Hematopoietic multipotent progenitor cell (in vitro differentiated cells): ENCODE results near the gene ADGRV1. TPM values are rescaled to one million over a fixed set of nuclear protein-coding genes. Genes with fewer than 3 reads are reported as not detected.
A peak's percentile ranks its signal among the peaks of the same experiment; 100 is the strongest.

Source experiments
- DNase-seq, 3 donors: peaks; one replicate each; pipeline ENCODE4 v3.0.0-alpha.2; 2011 to 2015; ENCODE audit warnings: low read depth in 2 of 3, low spot score in 2 of 3
- total RNA-seq: library from RNA; depleted of rRNA; stranded (reverse); fragments of >200 nt; gene quantifications from one replicate; pipeline ENCODE4 v1.2.3, GENCODE V29; 2012

Gene ADGRV1
- total RNA-seq, 1 donor: 0.27 TPM

DNA sequence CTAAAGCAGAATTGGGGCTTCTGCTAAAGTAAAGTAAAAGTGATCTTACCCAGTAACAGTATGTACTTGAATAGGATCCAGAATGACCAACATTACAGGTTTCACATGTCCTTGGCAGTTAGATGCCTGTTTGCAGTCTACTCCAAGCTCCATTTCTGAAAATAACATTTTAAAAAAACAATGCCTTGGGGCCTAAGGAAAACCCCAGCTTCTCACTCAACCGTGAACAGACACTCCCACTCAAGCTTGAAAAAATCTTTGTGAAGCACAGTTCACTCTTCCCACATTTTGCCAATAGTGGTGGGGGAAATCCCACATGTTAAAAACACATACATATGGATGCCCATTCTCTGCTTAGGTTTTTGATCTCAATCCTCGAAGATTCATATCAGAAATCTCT lies 520.4 kb downstream of the ADGRV1 start:
- no peak for DNase-seq

DNA sequence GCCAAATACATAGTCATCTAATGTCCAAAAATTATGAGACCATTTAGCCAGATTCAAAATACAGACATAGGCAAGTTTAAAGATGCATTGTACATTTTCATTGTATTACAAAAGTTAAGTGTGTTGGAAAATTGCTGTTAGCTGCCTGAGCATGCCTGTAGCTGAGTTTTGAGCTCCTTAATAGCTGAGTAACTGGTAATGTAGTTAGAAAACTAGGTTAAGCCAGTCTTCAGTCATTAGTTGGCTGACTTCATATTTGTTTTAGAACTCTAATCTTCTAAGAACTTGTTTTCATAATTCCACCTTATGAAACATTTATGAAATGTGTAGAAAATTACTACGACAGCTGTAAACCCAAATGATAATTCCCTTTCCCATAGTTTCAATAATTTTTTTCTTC lies 531.2 kb downstream of the ADGRV1 start:
- DNase-seq: no peak

DNA sequence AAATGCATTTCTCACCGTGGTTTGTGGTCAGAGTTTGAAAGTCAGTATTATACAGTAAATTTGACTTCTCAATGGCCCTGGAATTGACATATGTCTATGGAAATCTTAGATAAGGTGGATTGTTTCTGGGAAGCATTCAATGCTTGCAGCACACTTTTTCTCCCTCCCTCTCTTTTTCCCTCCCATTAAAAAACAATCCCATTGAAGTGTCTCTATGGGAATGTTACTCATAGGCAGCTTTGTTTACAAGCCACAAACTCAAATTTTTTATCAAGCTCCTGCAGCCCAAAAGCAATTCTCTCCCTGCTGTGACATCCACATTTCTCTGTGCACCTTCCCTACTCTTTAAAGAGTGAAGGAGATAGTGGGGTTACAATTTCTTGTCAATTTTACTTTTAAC lies 532.4 kb downstream of the ADGRV1 start:
- no peak for DNase-seq

DNA sequence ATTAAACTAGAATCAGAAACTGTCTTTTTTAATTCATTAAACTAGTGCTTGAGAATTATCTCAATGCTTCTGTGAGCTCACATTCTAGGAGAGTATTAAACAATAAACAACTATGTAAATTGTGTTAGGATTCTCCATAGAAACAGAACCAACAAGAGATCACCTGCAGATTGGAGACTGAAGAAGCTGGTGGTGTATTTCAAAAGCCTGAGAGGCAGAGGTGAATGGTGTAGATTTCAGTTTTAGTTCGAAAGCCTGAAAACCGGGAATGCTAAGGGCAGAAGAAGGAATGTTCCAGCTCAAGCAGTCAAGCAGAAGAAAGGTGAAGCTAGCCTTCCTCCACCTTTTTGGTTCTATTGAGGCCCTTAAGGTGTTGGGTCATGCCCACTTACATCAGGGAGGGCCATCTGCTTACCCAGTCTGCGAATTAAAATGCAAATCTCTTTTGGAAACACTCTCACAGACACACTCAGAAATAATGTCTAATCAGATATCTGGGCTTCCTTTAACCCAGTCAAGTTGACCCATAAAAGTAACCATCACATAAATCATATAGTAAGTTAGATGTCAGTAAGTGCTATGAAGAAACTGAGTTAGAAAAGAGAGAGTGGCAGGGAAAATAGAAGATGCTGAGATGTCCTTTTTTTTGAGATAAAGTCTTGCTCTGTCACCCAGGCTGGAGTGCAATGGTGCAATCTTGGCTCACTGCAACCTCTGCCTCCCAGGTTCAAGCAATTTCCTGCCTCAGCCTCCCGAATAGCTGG lies 533.1 kb downstream of the ADGRV1 start:
- DNase-seq: no peak

DNA sequence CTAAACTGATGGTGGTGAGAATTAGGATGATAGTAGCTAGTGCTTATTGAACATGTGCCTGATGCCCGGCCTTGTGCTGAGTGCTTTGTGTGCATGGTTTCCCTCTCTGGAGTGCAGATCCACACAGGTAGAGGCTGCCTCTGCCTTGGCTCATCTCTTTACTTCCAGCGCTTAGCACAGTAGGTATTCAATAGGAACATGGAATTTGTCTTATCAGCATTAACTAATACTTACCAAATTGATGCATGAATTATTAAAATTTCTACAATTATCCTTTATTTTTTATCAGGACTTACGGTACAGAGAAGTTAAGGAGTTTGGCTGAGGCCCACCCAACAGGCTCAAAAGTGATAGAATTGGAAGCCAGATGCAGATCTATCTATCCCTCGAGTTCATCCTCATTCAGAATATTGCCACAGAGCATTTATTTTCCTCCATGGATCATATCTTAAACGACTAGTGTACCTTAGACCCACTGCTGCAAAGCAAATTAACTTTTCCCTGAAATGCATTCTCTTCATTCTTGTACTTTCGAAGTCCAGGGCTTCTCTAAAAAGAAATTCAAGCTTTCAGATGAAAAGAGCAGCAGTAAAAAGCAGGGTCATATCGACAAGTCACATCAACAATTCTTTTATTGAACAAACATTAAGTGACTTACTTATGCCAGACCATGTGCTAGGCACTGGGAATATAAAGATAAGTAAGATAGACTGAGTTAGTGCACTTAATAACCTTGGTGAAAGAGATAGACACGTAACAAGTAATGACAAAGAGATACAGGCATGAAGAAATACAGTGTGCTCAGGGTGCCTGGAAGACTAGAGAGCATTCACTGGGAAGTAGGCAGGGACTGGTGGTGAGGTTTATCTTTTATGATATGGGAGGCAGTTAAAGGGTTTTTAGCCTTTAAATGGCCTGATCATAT lies 534.5 kb downstream of the ADGRV1 start:
- no peak for DNase-seq

DNA sequence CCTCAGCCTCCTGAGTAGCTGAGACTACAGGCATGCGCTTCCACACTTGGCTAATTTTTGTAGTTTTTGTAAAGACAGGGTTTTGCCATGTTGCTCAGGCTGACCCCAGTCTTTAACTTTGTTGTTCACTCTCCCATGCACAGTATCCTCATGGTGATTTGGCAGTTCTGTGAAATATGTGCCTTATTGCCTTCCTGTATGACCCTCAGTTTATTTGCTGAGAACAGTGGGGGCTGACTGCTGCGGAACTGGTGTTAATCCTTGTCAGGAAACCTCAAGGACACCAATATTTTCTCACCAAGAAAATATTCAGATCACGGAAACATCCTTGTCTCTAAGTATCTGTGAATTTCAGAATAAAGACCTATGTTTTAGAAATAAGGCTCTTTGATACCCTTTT lies 536.7 kb downstream of the ADGRV1 start:
- peak in 1 of 3 donors; percentile 5 for DNase-seq

DNA sequence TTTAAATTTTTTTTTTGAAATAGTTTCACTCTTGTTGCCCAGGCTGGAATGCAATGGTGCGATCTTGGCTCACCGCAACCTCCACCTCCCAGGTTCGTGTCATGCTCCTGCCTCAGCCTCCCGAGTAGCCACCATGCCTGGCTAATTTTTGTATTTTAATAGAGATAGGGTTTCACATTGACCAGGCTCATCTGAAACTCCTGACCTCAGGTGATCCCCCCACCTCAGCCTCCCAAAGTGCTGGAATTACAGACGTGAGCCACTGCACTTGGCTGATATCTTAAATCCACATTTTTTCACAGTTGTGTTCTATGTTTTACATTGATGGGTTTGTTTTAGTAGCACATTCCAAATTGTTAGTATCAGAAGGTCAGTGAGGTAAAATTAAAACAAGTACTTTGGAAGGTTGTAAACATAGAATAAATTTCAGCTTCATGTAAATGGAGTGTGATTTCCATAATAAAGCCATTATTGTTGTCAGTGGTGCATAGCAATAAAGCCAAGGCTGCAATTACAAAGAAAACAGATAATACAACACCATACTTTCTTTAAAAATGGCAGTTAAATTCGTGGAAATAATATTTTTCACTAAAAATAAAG lies 537.3 kb downstream of the ADGRV1 start:
- no peak for DNase-seq

DNA sequence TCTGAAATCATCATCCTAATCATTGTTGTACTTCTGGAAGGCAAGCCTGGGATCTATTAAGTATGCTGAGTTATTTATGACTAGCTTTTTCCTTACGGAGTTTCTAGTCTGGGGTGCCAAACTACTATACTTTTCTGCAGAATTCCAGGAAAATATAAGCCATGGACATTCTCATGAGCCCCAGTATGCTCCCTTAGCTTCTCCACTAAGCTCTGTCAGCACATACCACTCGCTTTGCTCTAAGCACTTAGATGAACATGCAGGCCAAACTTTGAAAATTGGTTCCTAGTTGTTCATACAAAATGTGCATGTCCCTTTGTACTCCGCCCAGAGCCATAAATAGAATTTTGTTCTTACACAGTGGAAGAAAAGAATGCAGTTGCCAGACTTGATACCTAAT lies 539.9 kb downstream of the ADGRV1 start:
- no peak for DNase-seq

DNA sequence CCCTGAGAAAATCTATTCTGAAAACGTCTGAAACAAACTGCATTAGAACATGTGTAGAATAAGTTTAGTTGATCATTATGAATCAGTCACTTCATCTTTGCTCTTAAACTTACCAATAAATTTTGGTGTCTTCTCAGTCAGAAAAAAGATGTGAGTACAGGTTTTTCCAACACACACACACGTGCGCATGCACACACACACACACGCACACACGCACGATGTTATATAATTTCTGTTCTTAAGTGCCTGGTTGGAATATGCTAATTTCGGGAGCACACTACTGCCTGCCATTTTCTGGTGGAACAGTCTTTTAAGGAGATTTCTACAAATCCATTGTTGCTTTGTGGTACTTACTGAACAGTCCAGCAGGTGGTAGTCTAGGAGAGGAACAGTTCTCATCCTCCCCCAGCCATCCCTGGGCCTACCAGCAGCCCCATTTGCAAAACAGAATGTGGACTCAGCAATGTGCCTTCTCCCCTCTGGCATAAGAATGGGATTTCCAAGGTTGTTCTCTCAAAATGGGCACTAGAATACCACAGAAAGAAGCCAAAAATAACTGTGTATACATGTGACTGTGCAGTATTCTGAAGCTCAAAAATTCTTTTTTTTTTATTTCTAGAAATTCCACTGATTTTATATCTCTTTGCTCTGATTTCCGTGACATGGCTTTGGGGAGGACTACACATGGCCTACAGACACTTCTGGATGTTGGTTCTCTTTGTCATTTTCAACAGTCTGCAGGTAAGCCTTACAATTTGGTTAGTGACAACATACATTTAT lies 543.2 kb downstream of the ADGRV1 start:
- peak; percentile 5 to 84 (median 71) for DNase-seq

DNA sequence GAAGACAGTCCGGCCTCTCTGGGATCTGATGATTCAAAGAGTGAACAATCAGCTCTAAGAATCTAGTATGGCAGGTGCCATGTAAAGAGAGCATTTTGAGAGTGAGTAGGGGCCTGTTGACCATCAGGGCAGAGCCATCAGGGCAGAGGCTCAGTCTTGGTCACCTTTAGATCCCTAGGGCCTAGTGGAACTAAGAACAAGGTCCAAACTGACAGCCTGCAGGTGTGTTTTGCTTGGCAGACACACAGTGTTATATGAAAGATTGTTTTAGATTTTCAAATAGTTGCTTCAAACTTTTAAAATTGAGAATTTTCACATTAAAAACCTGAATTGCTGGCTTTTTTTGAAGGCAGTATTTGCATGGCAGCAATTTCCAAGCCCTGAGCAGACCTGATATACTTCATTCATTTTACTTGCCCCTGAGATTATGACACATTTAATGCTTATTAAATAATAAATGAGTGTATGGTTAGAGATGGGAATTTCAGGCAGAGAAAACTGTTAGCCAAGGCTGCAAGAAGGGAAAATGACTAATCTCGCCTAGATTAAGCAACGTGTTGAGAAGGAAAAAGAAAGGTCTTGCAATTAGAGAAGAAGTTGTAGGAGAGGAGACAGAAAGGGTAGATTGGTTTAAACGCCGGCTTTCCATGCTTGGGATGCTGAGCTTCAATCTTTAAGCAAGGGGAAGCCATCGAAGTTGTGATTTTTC lies 544.9 kb downstream of the ADGRV1 start:
- no peak for DNase-seq

DNA sequence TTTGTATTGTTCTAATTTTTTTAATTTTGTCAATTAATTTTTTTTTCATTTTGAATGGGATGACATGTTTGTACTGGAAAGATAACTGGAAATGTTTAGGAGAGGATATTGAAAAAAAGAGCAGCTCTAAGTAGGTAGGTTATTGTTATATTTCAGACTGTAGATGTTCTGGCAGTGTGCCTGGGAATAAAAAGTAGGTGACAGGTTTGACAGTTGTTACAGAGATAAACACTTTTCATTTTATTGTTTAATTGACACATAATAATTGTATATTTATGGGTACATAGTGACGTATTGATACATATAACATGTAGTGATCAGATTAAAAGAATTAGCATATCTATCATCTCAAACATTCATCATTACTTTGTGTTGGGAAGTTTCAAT lies 545.5 kb downstream of the ADGRV1 start:
- DNase-seq: no peak

DNA sequence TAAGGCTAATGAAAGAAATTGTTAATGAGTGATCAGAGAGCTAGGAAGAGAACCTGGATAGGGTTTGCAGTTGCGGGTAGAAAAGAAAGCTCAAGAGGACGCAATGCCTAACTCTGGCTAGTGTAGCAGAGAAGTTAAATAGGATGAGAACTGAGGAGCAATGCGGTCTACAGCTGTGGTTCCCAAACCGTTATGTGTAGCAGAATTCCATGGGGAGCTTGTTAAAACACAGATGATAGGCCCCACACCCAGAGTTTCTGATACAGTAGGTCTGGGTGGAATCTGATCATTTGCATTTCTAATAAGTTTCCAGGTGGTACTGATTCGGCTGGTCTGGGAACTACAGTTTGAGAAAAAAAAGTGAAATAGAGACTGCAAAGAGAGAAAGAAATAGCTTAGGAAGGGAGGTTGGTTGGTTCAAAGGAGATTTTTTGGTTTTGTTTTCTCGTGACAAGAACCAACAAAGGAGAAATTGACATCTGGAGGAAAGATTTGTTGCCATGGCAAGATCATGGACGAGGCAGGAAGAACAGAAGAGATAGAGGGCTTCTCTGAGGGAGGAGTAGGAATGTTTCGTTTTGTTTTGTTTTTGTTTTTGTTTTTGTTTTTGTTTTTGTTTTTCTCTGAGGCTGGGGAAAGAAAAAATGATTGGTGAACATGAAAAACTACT lies 548.4 kb downstream of the ADGRV1 start:
- DNase-seq: no peak

DNA sequence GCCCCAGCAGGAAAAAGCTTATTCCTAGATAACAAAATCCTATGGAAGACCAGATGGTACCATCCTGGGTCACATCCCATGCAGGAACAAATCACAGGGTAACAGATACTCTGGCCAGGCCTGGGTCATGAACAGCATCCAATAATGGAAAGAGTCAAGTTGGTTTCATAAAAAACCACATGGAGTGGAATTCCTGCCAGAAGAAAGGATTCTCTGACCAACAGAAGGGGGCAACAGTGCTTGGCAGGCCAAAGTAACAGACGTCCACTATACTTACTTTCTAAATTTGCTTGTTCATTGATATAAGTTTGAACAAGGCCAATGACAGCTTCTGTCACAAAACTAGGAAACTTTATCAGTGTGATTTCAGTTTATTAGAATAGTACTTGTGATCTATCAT lies 551.0 kb downstream of the ADGRV1 start:
- no peak for DNase-seq

DNA sequence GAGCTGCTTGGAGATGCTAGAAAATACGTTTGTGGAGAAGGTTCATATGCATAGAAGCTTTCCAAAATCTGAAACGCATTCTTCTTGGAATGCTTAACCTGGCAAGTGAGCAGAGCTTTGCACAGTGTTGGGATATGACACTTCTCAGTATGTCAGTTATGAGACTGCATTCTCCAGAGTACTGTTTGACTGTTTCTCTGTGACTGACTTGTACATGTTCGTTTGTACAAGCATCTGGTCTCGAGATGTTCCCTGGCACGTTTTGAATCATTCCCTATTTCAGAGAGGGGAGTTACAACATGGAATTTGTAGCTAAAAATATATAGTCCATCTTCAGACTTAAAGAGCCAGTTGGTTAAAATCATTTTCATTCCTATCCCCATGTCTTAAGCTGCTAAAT lies 552.1 kb downstream of the ADGRV1 start:
- DNase-seq: no peak

DNA sequence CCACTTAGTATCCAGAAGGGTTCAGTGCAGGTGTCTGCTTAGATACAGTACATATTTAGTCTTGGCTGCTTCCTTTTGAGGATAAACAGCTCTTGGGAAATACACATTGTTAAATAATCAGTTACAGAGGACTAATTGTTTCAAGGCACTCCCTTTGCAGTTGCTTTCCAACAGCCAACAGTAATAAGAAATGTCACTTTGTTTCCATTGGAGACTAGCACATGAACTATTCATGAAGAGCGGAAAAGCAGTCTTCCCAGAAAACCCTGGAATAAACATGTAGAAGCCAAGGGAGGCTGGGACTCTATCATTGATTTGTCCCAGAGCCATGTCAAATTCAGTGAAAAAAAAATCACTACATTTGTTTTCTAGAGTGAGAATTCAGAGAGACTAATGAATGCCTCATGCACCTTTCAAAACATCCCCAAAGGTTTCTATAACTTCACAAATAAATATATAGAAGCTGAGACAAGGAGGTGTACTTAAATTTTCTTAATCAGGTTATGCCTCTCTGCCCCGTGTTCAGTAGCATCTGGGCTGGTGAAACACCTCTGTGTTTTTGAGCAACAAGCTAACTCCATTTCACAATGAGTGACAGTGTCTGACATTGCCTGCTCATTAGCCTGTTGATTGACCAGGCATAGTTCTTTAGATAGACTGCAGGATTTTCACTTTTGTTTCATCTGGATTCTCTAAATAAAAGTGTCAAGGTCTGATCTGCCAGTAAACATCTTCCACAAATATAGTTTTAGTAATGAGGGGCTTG lies 553.1 kb downstream of the ADGRV1 start:
- DNase-seq: no peak

DNA sequence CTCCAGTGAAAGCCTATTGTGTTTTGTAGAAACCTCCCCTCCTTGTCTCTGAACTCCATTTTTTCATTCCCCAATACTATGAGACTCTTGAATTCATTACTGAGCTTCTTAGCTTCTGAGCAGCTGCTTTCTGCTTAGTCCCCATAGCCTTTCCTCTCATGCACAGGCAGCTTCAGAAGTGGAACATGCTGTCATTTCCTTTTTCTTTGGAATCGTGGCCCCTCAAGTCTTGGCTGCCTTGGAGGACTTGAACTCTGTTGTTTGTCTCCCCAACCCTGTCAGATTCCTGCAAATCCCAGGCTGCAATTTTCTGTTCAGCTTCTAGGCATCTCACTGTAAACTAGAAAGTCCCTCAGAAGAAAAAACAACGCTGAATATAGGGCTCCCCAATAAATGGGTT lies 556.1 kb downstream of the ADGRV1 start:
- no peak for DNase-seq

DNA sequence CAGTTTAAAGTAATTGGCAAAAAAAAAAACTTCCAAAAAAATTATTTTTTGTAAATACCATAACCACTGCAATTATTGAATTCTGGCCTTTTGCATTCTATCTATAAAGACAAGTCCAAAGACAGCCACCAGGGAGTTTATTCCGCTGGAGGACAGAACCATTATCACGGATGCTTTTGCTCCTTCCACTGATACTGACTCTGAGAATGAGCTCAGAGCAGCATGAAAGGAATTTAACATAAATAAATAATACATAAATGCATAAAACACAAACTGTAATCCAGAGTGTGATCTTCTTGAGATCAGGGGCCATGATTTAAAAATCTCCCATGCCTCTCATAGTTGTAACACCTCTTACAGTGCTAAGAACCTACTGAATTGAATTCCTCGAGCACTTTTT lies 559.8 kb downstream of the ADGRV1 start:
- no peak for DNase-seq

DNA sequence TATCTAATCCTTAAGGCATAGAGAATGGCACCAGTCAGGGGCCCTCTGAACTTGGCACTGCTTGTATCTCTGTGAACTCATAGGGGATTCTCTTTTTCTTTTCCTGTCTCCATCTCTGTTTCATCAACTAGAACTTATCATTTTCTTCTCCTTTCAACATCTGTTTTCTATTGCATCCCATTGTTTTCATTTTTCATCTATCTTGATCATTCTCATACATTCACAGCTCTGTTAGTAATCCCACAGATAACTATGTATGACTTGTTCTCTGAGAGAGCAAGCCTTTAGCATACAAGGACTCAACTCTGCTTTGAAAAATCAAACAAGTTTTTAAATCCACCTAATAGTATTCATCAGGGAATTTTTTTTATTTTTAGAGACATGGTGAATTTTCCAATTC lies 560.2 kb downstream of the ADGRV1 start:
- no peak for DNase-seq

DNA sequence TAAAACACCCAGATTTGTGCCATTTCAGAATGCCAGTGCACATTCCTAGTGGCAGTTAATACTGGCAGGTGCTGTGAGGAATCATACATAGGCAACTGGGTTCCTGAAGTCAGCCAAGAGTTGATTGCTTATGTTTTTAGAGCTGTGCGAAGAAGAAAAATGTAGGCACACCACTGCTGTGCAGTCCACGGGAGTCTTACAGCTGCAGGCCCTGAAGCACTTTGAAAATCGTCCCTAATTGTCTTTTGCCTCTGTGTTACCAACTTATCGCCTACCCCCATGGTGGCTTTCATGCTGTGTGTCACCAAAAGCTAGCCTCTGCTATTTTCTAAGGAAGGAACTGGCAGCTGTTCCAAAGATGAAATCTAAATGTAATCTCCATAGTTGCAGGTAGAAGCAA lies 560.6 kb downstream of the ADGRV1 start:
- DNase-seq: no peak
